NCI-H2081 (cell line): ENCODE measurements around the gene MON2.

ENCODE experiments used
- DNase-seq, 2 experiments: peaks; one replicate each; lab custom pipeline; 2025; lab: John Stamatoyannopoulos, UW

MON2 gene

DNA sequence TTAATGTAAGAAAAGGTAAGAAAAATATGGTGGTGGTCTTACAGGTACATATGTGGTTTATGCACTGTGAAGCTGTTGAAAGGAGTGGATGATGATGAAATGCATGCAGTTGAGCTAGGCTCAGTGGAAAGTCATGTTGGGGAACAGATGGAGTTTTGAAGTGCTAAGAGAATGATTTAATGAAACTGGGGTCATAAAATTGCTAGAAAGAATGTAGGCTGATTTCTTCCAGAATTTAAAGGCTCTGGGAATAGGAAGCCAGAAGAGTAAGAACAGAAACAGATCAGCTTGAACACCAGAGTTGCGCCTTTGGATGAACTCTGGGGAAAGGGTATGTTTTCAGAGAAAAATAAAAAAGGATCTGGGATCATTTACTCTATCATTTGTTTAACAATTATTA lies 146.5 kb downstream of the MON2 start:
- DNase-seq: no peak

DNA sequence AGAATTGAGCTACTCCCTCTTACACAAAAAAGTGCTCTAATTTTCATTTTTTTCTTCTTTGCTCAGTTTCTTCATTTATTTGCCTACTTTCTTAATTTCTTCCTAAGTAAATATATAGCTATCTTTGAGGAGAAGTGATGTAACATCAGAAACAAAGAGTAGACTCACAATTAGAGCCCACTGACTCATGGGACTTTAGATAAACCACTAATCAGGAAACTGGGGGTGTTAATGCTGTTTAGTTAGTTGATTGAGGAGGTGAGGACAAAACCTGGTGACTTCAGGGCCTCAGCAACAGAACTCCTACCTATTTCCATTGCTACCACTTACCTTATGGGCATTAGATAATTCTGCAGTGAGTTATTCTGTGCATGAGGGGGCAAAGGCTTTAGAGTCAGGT lies 151.7 kb downstream of the MON2 start:
- no peak for DNase-seq

DNA sequence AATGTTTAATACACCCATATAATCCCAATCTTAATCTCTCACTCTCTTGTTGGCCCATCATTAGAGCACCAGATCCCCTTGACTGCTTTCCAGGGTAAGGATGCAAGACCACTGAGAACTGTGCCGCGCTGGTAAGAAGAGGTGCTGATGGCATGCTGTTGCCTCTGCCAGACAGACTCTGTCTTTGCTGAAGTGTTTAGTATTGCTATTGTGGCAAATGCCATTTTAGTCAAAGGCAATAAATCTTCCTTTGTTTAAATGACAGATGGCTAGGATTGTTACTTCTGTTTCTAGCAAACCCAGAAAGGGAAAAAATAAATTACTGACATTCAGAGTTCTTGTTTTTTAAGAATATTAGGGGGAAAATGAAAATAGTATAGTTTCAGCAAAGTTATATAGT lies 152.3 kb downstream of the MON2 start:
- peak in 1 of 2 experiments; percentile 42 for DNase-seq

DNA sequence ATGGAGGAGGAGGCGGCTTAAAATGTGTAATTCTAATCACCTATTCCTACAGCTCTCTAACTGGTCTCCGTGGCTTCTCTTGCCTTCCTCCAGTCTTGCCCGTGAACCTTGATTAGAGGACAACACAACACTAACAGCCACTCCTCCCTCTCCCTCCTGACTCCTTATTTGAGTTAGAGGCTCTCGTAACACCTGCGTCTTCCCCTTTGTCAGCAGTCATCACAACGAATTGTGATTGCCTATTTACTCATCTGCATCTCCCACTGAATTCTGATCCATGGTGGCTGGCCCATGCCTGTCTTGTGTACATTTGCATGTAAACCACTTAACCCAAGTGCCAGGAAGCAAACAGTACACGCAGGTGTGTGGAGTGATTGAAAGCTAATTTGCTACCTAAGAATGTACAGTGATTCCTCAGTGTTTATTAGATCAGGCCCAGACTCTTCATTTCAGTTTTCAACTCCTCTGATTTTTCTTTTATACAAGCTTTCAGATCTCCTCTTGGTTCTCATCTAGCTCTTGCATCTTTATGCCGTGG lies 154.5 kb downstream of the MON2 start:
- DNase-seq: peak; percentile 80 to 96

DNA sequence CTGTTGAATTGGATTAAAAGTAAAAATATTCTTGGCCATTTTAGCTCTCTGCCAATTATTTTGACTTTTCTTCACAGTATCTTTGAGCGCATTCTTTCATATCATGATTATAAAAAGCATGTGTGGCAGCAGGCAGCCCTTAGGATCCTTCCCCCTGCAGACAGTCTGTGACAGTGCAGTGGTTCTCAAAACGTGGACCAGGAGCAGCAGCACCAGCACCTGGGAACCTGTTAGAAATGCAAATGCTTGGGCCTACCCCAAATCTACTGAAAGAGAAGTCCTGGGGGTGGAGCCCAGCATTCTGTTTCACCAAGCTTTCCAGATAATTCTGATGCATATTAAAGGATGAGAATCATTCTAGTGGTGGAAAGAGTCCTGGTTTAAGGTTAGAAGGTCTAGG lies 155.6 kb downstream of the MON2 start:
- no peak for DNase-seq

DNA sequence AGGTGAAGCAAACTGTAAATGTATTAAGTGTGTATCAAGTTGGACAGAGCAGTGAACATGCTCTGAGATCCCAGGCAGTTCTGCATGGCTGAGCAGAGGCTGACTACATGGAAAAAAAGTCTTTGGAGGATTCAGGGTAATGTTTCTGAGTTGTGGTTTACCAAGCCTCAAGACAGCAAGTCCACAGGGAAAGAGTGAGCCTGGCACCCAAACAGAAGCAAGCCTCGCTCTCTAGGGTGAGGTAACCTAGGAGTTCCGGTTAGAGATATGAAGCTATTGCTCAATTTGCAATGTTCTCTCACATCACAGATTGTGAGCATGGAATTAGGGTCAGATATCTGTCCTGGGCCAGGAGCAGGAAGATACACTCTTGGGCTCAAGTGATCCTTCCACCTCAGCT lies 158.6 kb downstream of the MON2 start:
- DNase-seq: no peak

DNA sequence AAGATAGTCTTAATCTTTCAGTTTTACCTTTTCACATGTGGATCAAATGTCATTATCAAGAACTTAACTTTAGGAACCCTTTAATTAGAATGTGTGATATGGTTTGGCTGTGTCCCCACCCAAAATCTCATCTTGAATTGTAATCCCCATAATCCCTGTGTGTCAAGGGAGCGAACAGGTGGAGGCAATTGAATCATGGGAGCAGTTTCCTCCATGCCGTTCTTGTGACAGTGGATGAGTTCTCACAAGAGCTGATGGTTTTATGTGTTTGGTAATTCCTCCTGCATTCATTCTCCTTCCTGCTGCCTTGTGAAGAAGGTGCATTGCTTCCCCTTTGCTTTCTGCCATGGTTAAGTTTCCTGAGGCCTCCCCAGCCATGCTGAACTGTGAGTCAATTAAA lies 160.6 kb downstream of the MON2 start:
- DNase-seq: no peak

DNA sequence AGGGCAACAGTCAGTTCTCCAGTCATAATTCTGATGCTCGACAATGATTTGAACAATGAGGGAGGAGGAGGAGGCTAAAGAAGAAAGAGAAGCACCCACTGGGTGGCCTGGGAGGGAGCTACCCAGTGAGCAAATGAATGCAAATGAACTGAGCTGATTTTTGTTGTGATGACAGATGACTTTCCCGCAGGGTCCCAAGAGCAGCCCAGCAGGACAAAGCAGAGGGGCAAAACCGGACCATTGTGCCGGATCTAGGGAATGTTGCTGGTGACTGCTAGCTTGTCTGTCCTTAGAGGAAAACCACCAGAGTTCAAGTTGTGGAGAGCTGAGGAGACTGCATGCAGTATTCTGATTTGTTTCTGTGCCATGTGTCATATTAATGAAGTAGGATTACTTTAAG lies 162.8 kb downstream of the MON2 start:
- DNase-seq: peak in 1 of 2 experiments; percentile 20

DNA sequence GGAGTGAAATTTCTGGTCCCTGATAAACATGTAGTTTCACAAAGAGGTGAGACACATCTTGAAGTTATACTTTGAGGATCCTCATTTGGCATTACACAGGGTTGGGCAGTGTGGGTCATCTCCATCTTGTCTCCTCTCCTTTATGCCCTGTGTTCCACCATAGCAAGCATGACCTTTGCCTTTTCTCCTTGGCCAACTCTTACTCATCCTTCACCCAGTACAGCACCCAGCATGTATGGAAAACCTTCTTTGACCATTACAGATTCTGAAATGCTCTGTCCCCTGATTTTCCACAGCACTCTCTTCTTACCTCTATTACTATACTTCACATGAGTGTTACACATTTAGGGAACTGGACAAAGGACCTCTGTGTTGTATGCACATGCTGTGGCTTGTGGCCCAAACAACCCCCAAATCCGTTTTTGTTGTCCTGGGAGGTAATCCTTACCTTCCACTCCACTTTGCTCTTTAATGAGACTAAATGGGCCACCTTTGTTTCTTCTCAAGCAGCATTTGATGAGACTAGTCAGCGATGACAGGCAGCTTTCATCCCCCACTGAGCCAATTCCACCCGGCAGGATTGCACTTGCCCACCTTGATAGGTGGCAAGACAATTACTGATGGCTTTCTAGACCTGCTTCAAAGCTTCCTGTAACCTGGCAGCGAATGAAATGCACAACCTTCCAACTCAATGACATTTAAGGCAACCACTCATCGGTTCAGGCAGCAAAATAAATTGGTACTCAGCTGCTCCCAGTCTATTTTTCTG lies 163.5 kb downstream of the MON2 start:
- peak; percentile 33 to 83 for DNase-seq

DNA sequence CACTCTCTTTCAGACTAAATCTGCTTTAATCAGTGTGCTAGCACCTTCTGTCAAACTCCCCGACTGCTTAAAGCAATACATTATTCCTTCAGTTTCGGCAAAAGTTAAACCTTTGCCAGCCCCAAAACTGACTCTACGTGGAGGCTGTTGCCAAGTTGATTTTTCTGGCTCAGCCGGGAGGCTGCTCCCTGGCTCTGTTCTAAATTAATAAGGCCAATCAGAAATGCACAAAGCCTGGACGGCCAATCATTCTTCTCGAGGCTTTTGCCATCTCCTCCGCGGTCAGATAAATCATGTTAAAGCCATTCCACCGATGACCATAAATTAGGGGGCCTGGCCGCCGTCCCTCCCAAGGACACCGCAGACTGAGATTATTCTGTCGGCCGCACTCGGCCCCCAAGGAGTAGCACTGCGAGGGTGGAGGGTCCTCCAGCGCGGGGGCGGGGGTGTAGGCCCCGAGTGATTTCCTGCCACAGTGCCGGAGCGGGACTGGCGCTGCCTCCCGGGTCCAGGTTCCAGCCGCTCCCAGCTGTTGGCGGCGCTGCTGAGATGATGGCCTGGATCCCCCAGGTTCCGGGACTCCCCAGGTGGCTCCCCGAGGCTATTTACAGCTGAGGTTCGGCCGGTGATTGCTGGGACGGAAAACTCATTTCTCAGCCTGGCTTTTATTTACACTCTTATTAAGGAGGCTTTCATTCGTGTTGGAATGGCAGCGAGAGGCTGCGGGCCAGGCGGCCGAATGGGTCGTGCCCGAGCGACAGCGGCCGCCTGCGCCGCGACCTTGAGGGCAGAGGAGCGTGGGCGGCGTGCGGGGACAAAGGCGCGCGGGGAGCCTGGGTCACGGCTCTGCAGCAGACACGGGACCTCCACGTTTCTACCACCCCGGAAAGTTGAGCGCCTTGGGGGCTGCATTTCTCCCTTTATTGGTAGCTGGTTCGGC lies 165.1 kb downstream of the MON2 start:
- peak; percentile 64 to 87 for DNase-seq

DNA sequence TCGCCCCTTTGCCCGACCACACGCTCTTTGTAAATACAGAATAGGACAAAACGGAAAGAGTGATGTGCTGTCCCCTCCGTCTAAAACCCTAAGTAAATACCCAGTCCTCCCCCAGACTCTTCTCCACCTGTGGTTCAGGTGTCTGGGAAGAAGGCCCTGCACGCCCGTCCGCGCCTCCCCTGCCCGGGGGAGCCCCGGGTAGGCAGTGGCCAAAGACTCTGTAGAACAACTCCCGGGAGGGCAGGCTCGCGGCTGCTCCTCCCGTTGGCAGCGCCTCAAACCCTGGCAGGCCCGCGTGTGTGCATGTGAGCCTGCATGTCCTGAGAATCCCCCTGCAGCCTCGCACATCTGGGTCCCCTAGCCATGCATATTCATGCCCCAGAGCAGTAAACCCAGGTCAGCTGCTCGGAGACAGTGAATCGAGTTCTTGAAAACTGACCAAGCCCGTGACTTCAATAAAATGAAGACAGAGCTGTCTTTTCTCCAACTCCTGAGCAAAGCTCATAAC lies 165.8 kb downstream of the MON2 start:
- DNase-seq: peak; percentile 36 to 57

DNA sequence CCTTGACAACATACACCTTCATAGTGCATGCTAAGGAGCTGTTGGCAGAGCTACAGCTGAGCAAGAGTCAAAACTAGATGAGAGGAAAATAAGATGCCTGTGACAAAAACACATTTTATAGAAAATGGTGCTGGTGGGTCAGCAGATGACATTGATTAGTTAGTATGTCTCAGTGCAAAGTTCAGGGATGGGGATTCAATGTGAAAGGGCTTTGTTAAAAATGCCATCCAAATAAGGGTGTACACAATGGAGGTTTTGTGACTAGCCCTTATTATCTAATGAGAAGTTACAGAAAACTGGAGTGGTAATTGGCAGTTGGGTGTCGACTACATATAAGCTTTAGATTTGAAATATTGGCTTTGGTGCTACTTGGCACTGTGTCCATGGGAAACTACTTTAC lies 169.0 kb downstream of the MON2 start:
- no peak for DNase-seq

DNA sequence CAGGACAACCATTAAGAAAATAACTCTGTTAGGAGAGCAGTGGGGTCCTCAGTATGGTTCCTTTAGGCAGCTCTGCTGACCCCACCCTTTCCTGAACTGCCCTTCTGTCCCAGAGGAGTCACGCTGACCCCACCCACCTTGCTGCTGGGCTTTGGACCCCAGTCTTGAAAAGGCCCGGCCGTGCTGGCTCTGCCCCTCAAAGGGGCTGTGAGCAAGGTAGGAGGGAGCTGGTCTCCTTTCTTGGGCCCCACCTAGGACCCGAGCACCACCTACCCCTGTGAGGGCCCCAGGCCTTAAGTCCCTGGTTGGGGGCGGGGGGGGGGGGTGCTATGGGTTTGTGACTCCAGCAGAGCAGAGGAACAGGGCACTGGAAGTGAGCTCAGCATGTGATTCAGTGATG lies 171.1 kb downstream of the MON2 start:
- no peak for DNase-seq

DNA sequence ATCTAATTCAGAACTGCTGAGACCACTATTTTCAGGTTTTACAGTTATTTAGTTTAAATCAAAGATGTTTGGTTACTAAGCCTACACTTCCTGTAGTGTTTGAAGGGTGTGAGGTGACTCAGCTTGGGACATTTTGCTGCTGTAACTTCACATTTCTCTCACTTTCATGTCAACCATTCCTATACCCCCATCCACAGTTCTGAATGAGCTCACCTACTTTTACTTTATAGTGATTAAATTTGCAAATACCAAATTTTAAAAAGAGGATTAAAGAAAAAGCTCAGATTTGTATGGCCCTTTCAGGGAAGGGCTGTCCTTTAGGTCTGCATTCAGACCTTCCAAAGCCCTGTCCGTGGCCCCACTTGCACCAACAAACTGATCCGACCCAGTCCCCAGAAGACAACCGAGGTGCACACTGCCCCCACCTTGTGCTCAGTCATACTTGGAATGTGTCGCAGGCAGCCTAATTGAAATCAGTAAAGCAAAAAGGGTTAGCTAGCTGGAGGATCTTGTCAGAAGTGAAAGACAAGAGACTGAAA lies 174.4 kb downstream of the MON2 start:
- DNase-seq: no peak

DNA sequence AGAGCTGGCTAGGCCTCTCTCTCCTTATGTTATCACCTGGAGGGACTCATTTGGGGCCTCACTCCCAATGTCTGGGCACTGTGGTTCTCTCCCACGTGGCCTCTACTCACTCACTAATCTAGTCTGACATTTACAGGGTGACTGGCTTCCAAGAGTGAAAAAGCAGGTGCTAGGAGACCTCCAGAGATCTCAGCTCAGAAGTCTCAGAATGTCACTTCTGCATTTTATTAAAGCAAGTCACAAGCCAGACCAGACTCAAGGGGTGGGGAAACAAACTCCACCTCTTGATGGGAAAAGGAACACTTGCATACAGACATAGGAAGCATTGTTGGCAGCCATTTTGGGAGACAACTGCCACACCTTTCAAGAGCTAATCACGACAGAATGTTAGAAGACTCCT lies 175.9 kb downstream of the MON2 start:
- no peak for DNase-seq

DNA sequence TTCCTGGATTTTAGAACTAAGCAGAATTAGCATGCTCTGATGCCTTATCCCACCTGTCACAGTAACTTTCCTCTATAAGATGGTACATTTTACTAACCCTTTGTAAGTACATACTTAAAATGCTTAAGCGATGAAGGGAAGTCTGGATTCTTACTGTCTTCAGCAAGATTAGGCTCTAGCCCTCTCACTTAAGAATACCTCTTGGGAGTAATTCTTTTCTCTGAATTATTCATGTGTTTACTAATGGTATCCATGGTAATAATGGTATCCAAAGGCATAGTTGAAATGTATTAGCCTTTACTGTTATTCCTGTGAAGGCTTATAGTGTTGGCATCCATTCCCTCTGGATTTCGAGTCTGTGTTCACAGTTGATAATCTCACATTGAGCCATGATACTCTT lies 176.9 kb downstream of the MON2 start:
- DNase-seq: no peak

DNA sequence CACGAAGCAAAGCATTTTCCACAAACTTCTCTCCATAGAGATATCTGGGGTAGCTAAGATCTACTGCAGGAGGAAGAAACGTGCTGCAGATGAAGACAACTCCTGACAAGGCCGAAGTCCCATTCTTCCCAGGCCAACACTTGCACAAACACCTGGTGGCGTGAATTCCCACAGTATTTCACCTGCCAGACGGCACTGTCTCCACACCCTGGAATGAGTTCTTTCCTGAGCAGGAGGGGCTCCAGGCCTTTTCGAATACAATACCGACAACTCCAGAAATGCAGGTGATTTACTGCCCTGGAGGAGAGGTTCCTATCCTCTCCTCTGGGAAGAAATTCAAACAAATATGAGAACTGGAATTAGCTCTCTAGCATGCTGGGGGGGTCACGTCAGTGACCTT lies 179.9 kb downstream of the MON2 start:
- DNase-seq: no peak

DNA sequence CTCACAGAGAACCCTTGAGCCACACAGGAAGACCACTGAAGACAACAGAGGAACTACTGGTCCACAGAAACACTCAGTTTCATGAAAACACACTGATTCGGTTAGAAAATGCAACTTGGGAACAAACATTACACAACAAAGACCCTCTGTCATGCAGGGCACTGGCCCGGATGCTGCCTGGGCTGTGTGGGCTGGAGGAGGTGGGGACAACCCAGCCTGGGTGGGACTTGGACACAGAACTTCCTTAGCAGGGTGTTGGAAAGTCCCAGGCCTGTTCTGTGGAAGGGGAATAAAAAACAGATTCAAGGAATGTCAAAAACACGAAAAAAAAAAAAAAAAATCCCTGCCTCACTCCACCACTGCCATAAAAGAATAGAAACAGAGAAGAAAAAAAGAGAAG lies 181.0 kb downstream of the MON2 start:
- DNase-seq: no peak

DNA sequence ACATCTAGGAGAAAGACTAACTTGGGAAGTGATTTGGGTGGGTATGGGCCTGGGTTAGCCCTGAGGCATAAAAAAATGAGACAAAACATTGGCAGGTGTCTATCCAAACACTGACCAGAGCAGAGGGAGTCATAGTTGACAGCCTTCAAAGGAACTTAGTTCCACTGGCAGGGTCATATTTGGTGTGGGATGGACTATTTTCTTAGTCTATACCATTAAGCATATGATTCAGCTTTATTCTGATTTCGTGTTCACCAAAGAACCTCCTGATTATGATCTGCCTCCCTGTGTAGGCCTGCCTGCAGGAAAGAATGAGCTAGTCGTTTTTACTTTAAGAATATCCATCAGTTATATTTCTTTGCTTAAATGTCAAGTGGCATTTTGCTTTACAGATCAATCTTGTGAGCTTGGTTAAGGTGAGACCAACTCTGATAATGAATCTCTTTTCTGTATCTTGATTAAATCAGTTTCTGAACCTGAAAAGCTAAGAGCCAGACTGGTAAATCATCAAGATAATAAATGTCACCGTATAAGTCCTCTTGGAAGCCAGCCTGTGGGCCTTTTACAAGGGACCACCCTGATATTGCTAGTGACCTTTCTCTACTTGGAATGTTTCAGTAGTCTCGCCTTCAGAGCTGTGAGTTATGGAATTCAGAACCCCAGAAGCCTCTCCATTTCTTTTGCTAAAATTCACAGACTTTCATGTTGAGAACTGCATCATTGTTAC lies 182.9 kb downstream of the MON2 start:
- DNase-seq: no peak
